Upper lobe of left lung (tissue), 6 donors: Measurements from ENCODE around the gene SEC31A. TPM values are rescaled to one million over a fixed set of nuclear protein-coding genes. Genes with fewer than 3 reads are reported as not detected.

ENCODE experiments used
- ATAC-seq, 2 donors: fragments of 200-7000 bp; cut with Tn5 transposase; one replicate each; pipeline ENCODE4 v1.9.1; 2022; ENCODE audit warnings: mild to moderate bottlenecking in 2 of 2, moderate library complexity in 2 of 2; ENCODE audit not compliant: low FRiP score in 2 of 2
- DNase-seq, 2 donors: peaks; one replicate each; pipeline ENCODE4 v3.0.0-alpha.2; 2019 to 2020
- H3K27ac ChIP-seq, 4 donors: fragments of 200-600 bp; sonication (generic); one replicate each; pipeline ENCODE4 v1.5.1; 2016 to 2019
- H3K27me3 ChIP-seq, 4 donors: fragments of 200-600 bp; sonication (generic); one replicate each; pipeline ENCODE4 v1.5.1; 2017 to 2019
- H3K36me3 ChIP-seq, 4 donors: fragments of 200-600 bp; sonication (generic); one replicate each; pipeline ENCODE4 v1.5.1; 2016 to 2019
- H3K4me1 ChIP-seq, 4 donors: fragments of 200-600 bp; sonication (generic); one replicate each; pipeline ENCODE4 v1.5.1; 2018 to 2019
- H3K4me3 ChIP-seq, 4 donors: fragments of 200-600 bp; sonication (generic); one replicate each; pipeline ENCODE4 v1.5.1; 2017 to 2019; ENCODE audit warnings: mild to moderate bottlenecking in 2 of 4, moderate library complexity in 1 of 4
- H3K9me3 ChIP-seq, 4 donors: fragments of 200-600 bp; sonication (generic); one replicate each; pipeline ENCODE4 v1.5.1; 2018 to 2019
- EP300 ChIP-seq, 4 donors: sonication (generic); formaldehyde crosslinking; IDR thresholded peaks; one replicate each; pipeline ENCODE4 v1.5.1; 2017; ENCODE audit warnings: antibody characterized with exemption in 4 of 4, control low read depth in 2 of 4
- POLR2A ChIP-seq, 4 donors: fragments of 450-650 bp; IDR thresholded peaks; one replicate each; pipeline ENCODE4 v1.5.1; 2016 to 2017; ENCODE audit warnings: antibody characterized with exemption in 4 of 4, mild to moderate bottlenecking in 2 of 4
- POLR2AphosphoS5 ChIP-seq, 2 donors: sonication (generic); formaldehyde crosslinking; IDR thresholded peaks; one replicate each; pipeline ENCODE4 v1.5.1; 2017; ENCODE audit warnings: antibody characterized with exemption in 2 of 2
- WGBS, 2 donors: methylation state at CpG; one replicate each; pipeline ENCODE4 v1.1.5; 2017 to 2018; 5-methylcytosine and 5-hydroxymethylcytosine counted together
- total RNA-seq, 6 donors: library from RNA; depleted of rRNA in 4 of 6; stranded (reverse); fragments of >200 nt in 4 of 6; gene quantifications; one replicate each; pipeline versions ENCODE4 v1.1.0 to v1.2.1, GENCODE V29; 2016 to 2021
- TF ChIP-seq, protein P1 (sequence below), 6 experiments: fragments of 450-650 bp in 4 of 6; fragments of 200-600 bp in 2 of 6; sonication (generic) in 2 of 6; IDR thresholded peaks; one replicate each; pipeline ENCODE4 v1.5.1; 2016 to 2019; ENCODE audit warnings: antibody characterized with exemption in 6 of 6
- donor health status: DM: no; HTN: no; CAD: no; lungs with moderate emphysema.
- donor health status: DM: no; HTN: yes; CAD: no; lungs with severe emphysema.

The SEC31A gene
- total RNA-seq, 6 donors from 2014 or later = 128 to 230 (median 160) TPM

DNA sequence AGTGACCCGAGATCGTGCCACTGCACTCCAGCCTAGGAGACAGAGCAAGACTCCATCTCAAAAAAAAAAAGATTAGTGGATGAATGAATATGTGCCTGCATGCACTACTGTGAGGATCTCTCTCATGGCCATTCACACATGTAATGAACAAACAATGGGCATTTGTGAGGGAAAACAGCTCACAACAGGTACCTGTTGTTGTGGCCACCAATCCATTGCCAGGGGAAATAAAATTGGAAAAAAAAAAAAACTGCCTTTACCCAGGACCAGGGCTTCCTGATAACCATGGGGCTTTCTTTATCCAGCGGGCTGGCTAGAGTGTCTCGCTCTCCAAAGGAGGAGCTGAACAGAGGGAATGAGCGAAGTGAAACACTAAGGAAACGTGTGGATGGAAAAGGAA lies 99.8 kb downstream of the SEC31A start:
- DNase-seq (no peak), ATAC-seq (no peak)
- Histone ChIP-seq H3K4me3 (no peak overlapping the region), H3K27ac (no peak overlapping the region), H3K36me3 (no peaks in the 10 kb centered on the region), H3K4me1 (no peaks in the 10 kb centered on the region), H3K27me3 (no peaks in the 10 kb centered on the region), H3K9me3 (no peaks in the 10 kb centered on the region)
- 87 to 89% methylated on average over 6 of the region's 6 CpGs for WGBS, 2 donors
- TF ChIP-seq POLR2AphosphoS5 (IDR thresholded peaks at IDR 0.05) = no peak
- TF ChIP-seq, protein P1, sequence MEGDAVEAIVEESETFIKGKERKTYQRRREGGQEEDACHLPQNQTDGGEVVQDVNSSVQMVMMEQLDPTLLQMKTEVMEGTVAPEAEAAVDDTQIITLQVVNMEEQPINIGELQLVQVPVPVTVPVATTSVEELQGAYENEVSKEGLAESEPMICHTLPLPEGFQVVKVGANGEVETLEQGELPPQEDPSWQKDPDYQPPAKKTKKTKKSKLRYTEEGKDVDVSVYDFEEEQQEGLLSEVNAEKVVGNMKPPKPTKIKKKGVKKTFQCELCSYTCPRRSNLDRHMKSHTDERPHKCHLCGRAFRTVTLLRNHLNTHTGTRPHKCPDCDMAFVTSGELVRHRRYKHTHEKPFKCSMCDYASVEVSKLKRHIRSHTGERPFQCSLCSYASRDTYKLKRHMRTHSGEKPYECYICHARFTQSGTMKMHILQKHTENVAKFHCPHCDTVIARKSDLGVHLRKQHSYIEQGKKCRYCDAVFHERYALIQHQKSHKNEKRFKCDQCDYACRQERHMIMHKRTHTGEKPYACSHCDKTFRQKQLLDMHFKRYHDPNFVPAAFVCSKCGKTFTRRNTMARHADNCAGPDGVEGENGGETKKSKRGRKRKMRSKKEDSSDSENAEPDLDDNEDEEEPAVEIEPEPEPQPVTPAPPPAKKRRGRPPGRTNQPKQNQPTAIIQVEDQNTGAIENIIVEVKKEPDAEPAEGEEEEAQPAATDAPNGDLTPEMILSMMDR (IDR thresholded peaks at IDR 0.05) = no peak
- no peak for TF ChIP-seq POLR2A (IDR thresholded peaks at IDR 0.05)
- TF ChIP-seq EP300 (IDR thresholded peaks at IDR 0.05) = no peak

DNA sequence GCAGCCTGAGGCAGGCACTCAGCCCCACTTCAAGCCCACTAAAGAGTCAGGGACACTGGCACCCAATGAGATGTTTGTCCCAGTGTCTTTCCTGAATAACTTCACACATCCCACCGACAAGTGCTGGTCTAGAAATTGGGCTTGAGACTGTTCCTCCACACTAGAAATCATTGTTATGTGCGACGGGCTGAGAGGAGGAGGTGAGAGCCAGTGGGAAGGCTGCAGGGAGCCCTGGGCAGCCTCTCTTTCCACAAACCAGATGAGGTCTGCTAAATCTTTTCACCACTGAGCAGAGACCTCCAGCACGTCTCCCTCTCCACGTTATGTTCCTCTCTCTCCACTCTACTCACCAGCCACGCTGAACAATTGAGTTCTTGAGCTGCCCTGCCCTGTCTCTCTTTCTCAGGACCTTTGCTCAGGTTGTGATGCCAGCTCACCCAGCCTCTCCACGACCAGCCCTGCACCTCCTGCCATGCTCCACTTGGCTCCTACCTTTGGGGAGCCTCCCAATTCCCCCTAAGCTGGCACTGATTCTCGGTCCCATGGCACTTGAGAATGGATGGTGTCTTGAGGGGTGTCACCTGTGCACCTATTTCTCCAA lies 100.8 kb downstream of the SEC31A start:
- Histone ChIP-seq H3K27ac (no peak overlapping the region), H3K27me3 (no peaks in the 10 kb centered on the region), H3K36me3 (no peaks in the 10 kb centered on the region), H3K4me3 (no peak overlapping the region), H3K4me1 (no peaks in the 10 kb centered on the region), H3K9me3 (no peaks in the 10 kb centered on the region)
- no peak for DNase-seq
- 63% methylated on average over 7 to 8 of the region's 8 CpGs for WGBS, 2 donors
- ATAC-seq = no peak
- TF ChIP-seq POLR2AphosphoS5 (IDR thresholded peaks at IDR 0.05) = no peak
- TF ChIP-seq POLR2A (IDR thresholded peaks at IDR 0.05) = no peak
- TF ChIP-seq, protein P1 (IDR thresholded peaks at IDR 0.05) = no peak
- no peak for TF ChIP-seq EP300 (IDR thresholded peaks at IDR 0.05)

DNA sequence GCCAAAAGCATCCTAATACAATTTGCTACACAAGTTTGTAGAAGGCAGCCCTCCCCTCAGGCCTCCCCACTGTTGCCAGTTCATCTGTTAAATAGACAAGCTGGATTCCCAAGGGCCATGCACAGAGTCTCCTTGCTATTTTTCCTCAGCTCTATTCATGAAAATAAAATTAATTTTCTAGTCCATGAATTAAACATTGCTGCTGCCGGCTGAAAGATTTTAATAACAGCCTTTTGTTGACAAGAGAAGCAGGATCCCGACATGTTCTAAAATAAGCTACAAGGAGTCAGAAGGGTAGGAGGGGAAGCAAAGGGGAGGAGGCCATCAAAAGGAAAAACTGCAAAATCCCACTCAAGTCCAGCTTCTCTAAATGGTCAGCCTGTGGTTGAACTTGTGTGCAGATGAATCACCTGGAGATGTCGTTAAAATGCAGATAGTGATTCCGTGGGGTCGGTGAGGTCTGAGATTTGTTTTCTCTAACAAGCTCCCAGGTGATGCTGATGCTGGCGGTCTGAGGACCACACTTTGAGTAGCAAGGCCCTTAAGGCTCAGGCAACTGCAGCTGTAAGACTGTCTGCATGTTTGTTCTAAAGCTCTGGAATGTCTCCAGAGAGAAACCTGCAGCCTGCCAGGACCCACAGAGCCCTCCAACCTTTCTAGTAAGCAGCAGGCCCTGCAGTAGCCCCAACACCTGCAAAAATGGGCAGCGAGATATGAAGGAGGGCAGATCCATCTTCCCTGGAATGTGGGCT lies 101.8 kb downstream of the SEC31A start:
- H3K36me3 ChIP-seq = no peaks in the 10 kb centered on the region
- 52 to 58% methylated on average over 7 of the region's 7 CpGs for WGBS, 2 donors
- H3K9me3 ChIP-seq = no peaks in the 10 kb centered on the region
- ATAC-seq (no peak), DNase-seq (no peak)
- H3K4me1 ChIP-seq = peaks cover 0 to 3% (median 0%) of the 10 kb centered on the region in 4 donors
- H3K27me3 ChIP-seq = no peaks in the 10 kb centered on the region
- H3K27ac ChIP-seq = no peak overlapping the region
- TF ChIP-seq POLR2A (IDR thresholded peaks at IDR 0.05) (no peak), EP300 (IDR thresholded peaks at IDR 0.05) (no peak), POLR2AphosphoS5 (IDR thresholded peaks at IDR 0.05) (no peak)
- TF ChIP-seq, protein P1 (IDR thresholded peaks at IDR 0.05) = no peak
- no peak overlapping the region for H3K4me3 ChIP-seq

DNA sequence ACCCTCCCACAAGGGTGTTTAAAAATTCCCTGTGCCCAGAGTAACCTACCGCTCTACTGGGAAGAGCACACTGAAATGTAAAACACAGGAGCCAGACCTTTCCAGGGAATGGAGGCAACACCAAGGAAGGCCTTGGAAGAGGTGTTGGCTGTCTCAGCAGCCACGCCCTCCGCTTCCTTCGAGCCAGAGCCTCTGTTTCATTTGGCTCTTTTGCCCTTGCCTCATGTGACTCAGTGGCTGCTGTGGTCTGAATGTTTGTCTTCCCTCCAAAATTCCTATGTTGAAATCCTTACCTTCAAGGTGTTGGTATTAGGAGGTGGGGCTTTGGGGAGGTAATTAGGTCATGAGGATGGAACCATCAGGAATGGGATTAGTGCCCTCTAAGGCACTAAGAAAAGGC lies 103.6 kb downstream of the SEC31A start:
- WGBS, 2 donors = 88 to 89% methylated on average over 4 of the region's 4 CpGs
- H3K36me3 ChIP-seq = no peaks in the 10 kb centered on the region
- no peaks in the 10 kb centered on the region for H3K9me3 ChIP-seq
- no peak for DNase-seq
- no peaks in the 10 kb centered on the region for H3K27me3 ChIP-seq
- H3K27ac ChIP-seq = no peak overlapping the region
- ATAC-seq = no peak
- H3K4me3 ChIP-seq = no peak overlapping the region
- TF ChIP-seq, protein P1 (IDR thresholded peaks at IDR 0.05) = no peak
- no peak for TF ChIP-seq POLR2A (IDR thresholded peaks at IDR 0.05)
- no peak for TF ChIP-seq EP300 (IDR thresholded peaks at IDR 0.05)
- peaks cover 0 to 3% (median 0%) of the 10 kb centered on the region in 4 donors for H3K4me1 ChIP-seq
